GM23338 (cell line): ENCODE measurements around the gene ZNF446.
"Not testable (repeated sequence)": the region's sequence is repeated elsewhere in the genome, so short reads cannot be mapped to it uniquely, and the experiment has no call there.

ENCODE experiments used
- CREB1 ChIP-seq: fragments of 250-450 bp; sonication (Bioruptor Pico); IDR thresholded peaks from 2 replicates; pipeline ENCODE4 v1.5.0; 2020; ENCODE audit warnings: low read depth, mild to moderate bottlenecking, moderate library complexity
- CTCF ChIP-seq, 2 experiments: fragments of 200-600 bp in 1 of 2; sonication (generic) in 1 of 2; conservative IDR thresholded peaks; 2 replicates each; pipeline versions ENCODE4 v1.5.1 to v1.6.1; 2016 to 2017; ENCODE audit warnings: antibody characterized with exemption in 2 of 2, low read depth in 2 of 2, mild to moderate bottlenecking in 2 of 2, moderate library complexity in 1 of 2
- ETS1 ChIP-seq: IDR thresholded peaks from 2 replicates; pipeline ENCODE4 v1.6.1; 2016; ENCODE audit warnings: antibody characterized with exemption
- EZH2 ChIP-seq: fragments of 200-600 bp; sonication (generic); IDR thresholded peaks from one replicate; pipeline ENCODE4 v1.8.0; 2017; ENCODE audit warnings: antibody characterized with exemption, mild to moderate bottlenecking, low read depth; ENCODE audit not compliant: unreplicated experiment
- EZH2phosphoT487 ChIP-seq: fragments of 200-600 bp; sonication (generic); IDR thresholded peaks from one replicate; pipeline ENCODE4 v1.8.1; 2018; ENCODE audit warnings: antibody characterized with exemption; ENCODE audit not compliant: unreplicated experiment
- JUNB ChIP-seq: IDR thresholded peaks from one replicate; pipeline ENCODE4 v1.6.1; 2016; ENCODE audit warnings: antibody characterized with exemption; ENCODE audit not compliant: unreplicated experiment
- NANOG ChIP-seq: IDR thresholded peaks from 2 replicates; pipeline ENCODE4 v1.6.1; 2016; ENCODE audit warnings: antibody characterized with exemption, borderline replicate concordance
- POLR2AphosphoS5 ChIP-seq: IDR thresholded peaks from 2 replicates; pipeline ENCODE4 v1.6.1; 2016; ENCODE audit warnings: antibody characterized with exemption, low read depth
- REST ChIP-seq: IDR thresholded peaks from one replicate; pipeline ENCODE4 v1.6.1; 2018; ENCODE audit warnings: antibody characterized with exemption; ENCODE audit not compliant: unreplicated experiment
- STAT1 ChIP-seq: IDR thresholded peaks from one replicate; pipeline ENCODE4 v1.6.1; 2016; ENCODE audit warnings: antibody characterized with exemption; ENCODE audit not compliant: unreplicated experiment
- ZNF114 ChIP-seq: fragments of 250-450 bp; sonication (Bioruptor Pico); IDR thresholded peaks from 2 replicates; pipeline ENCODE4 v1.5.0; 2020; ENCODE audit warnings: mild to moderate bottlenecking, moderate library complexity
- ZNF331 ChIP-seq: fragments of 250-450 bp; sonication (Bioruptor Pico); IDR thresholded peaks from 2 replicates; pipeline ENCODE4 v1.5.0; 2020; ENCODE audit warnings: low read depth, mild to moderate bottlenecking, moderate library complexity
- TF ChIP-seq, protein P1 (sequence below): fragments of 250-450 bp; sonication (Bioruptor Pico); IDR thresholded peaks from 2 replicates; pipeline ENCODE4 v1.5.0; 2020; ENCODE audit warnings: mild to moderate bottlenecking, moderate library complexity

DNA sequence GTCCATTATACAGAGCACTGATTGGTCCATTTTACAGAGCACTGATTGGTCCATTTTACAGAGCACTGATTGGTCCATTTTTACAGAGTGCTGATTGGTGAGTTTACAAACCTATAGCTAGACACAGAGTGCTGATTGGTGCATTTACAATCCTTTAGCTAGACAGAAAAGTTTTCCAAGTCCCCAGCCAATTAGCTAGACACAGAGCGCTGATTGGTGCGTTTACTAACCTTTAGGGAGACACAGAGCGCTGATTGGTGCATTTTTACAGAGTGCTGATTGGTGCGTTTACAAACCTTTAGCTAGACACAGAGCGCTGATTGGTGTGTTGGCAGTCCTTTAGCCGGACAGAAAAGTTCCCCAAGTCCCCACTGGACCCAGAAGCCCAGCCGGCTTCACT lies 33.2 kb upstream of the ZNF446 start:
- not testable (repeated sequence) for TF ChIP-seq EZH2; POLR2AphosphoS5; CTCF (conservative IDR thresholded peaks at IDR 0.05; ENCODE audit: low read depth in 2 of 2); REST; CREB1 (CRISPR knock-in tag); EZH2phosphoT487; NANOG; JUNB; ZNF331 (CRISPR knock-in tag); ETS1; STAT1; ZNF114 (CRISPR knock-in tag)
- TF ChIP-seq, protein P1, sequence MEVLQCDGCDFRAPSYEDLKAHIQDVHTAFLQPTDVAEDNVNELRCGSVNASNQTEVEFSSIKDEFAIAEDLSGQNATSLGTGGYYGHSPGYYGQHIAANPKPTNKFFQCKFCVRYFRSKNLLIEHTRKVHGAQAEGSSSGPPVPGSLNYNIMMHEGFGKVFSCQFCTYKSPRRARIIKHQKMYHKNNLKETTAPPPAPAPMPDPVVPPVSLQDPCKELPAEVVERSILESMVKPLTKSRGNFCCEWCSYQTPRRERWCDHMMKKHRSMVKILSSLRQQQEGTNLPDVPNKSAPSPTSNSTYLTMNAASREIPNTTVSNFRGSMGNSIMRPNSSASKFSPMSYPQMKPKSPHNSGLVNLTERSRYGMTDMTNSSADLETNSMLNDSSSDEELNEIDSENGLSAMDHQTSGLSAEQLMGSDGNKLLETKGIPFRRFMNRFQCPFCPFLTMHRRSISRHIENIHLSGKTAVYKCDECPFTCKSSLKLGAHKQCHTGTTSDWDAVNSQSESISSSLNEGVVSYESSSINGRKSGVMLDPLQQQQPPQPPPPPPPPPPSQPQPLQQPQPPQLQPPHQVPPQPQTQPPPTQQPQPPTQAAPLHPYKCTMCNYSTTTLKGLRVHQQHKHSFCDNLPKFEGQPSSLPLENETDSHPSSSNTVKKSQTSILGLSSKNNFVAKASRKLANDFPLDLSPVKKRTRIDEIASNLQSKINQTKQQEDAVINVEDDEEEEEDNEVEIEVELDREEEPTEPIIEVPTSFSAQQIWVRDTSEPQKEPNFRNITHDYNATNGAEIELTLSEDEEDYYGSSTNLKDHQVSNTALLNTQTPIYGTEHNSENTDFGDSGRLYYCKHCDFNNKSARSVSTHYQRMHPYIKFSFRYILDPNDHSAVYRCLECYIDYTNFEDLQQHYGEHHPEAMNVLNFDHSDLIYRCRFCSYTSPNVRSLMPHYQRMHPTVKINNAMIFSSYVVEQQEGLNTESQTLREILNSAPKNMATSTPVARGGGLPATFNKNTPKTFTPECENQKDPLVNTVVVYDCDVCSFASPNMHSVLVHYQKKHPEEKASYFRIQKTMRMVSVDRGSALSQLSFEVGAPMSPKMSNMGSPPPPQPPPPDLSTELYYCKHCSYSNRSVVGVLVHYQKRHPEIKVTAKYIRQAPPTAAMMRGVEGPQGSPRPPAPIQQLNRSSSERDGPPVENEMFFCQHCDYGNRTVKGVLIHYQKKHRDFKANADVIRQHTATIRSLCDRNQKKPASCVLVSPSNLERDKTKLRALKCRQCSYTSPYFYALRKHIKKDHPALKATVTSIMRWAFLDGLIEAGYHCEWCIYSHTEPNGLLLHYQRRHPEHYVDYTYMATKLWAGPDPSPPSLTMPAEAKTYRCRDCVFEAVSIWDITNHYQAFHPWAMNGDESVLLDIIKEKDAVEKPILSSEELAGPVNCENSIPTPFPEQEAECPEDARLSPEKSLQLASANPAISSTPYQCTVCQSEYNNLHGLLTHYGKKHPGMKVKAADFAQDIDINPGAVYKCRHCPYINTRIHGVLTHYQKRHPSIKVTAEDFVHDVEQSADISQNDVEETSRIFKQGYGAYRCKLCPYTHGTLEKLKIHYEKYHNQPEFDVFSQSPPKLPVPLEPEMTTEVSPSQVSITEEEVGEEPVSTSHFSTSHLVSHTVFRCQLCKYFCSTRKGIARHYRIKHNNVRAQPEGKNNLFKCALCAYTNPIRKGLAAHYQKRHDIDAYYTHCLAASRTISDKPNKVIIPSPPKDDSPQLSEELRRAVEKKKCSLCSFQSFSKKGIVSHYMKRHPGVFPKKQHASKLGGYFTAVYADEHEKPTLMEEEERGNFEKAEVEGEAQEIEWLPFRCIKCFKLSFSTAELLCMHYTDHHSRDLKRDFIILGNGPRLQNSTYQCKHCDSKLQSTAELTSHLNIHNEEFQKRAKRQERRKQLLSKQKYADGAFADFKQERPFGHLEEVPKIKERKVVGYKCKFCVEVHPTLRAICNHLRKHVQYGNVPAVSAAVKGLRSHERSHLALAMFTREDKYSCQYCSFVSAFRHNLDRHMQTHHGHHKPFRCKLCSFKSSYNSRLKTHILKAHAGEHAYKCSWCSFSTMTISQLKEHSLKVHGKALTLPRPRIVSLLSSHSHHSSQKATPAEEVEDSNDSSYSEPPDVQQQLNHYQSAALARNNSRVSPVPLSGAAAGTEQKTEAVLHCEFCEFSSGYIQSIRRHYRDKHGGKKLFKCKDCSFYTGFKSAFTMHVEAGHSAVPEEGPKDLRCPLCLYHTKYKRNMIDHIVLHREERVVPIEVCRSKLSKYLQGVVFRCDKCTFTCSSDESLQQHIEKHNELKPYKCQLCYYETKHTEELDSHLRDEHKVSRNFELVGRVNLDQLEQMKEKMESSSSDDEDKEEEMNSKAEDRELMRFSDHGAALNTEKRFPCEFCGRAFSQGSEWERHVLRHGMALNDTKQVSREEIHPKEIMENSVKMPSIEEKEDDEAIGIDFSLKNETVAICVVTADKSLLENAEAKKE = not testable (repeated sequence)
